ENCODE measurements around the gene IGFBP5. TPM values are rescaled to one million over a fixed set of nuclear protein-coding genes. Genes with fewer than 3 reads are reported as not detected.
A peak's percentile ranks its signal among the peaks of the same experiment; 100 is the strongest.

IGFBP5 gene
- total RNA-seq, 1 experiment from 2014 or later: 157 TPM

GRCh38 chr2:216665717-216666116 is 29.6 kb downstream of the IGFBP5 start:
- peak overlapping the region; percentile 33; the same call in 1 of the 2 replicates for H2AFZ ChIP-seq (ENCODE audit: low read length)
- peak overlapping the region; percentile 37 for H3K4me2 ChIP-seq (ENCODE audit: low read length)
- peak overlapping the region; percentile 39; the same call in 1 of the 2 replicates for H3K27ac ChIP-seq (ENCODE audit: low read length)
- ATAC-seq: 0 out of 2 replicates have a peak, but pooled peaks have one; percentile 8
- H3K4me1 ChIP-seq (ENCODE audit: insufficient read depth, low read length): peaks cover 17% of the 10 kb centered on the region
- H4K20me1 ChIP-seq (ENCODE audit: low read length): no peaks in the 10 kb centered on the region
- no peaks in the 10 kb centered on the region for H3K9me3 ChIP-seq (ENCODE audit: low read length)
- POLR2A ChIA-PET (ENCODE audit: unreplicated experiment): no interaction called here
- no peak overlapping the region for H3K9ac ChIP-seq (ENCODE audit: low read length)
- no peaks in the 10 kb centered on the region for H3K27me3 ChIP-seq (ENCODE audit: low read length)
- CTCF ChIA-PET: interaction anchor here (3.3 kb wide), 1 partner anchor 146 kb away, joined by 17 read pairs; no protein-coding TSS in a partner anchor
- H3K36me3 ChIP-seq (ENCODE audit: low read depth, low read length): no peaks in the 10 kb centered on the region
- no peak overlapping the region for H3K4me3 ChIP-seq (ENCODE audit: low read length)
- H3K79me2 ChIP-seq (ENCODE audit: low read length): no peaks in the 10 kb centered on the region
- TF ChIP-seq CTCF (conservative IDR thresholded peaks at IDR 0.05; ENCODE audit: low read depth, low read length) (no peak), EZH2phosphoT487 (IDR thresholded peaks at IDR 0.05; ENCODE audit: borderline replicate concordance, low read length) (no peak), EZH2 (IDR thresholded peaks at IDR 0.05; ENCODE audit: low read length, unreplicated experiment) (no peak)
- no TSS peak for BruUV-seq (replicated peaks)
- intact Hi-C loops (cut with micrococcal nuclease): loop anchor here (1.0 to 5.0 kb wide), 2 partner anchors 146 to 253 kb away; partner anchors contain the start of gene SMARCAL1
- no peaks in the 10 kb centered on the region for H3F3A ChIP-seq (ENCODE audit: low read length, unreplicated experiment)
- peak; percentile 34 for DNase-seq
- no peaks in the 10 kb centered on the region for H3K9me2 ChIP-seq (replicated peaks; ENCODE audit: low read length)

- H3K9ac ChIP-seq (ENCODE audit: low read length): no peak overlapping the region
- no peaks in the 10 kb centered on the region for H3F3A ChIP-seq (ENCODE audit: low read length, unreplicated experiment)
- no peaks in the 10 kb centered on the region for H3K27me3 ChIP-seq (ENCODE audit: low read length)
- TF ChIP-seq EZH2 (IDR thresholded peaks at IDR 0.05; ENCODE audit: low read length, unreplicated experiment) (no peak), EZH2phosphoT487 (IDR thresholded peaks at IDR 0.05; ENCODE audit: borderline replicate concordance, low read length) (no peak), CTCF (conservative IDR thresholded peaks at IDR 0.05; ENCODE audit: low read depth, low read length) (no peak)
- intact Hi-C loops (cut with micrococcal nuclease): loop anchor here (5.0 kb wide), 1 partner anchor 253 kb away; the partner anchor contains the start of gene SMARCAL1
- H2AFZ ChIP-seq (ENCODE audit: low read length): peak overlapping the region; percentile 33; the same call in 1 of the 2 replicates
- H3K36me3 ChIP-seq (ENCODE audit: low read depth, low read length): no peaks in the 10 kb centered on the region
- ChIA-PET CTCF (interaction anchor here (0.6 to 3.3 kb wide), 2 partner anchors 67 to 146 kb away, joined by 3 to 17 read pairs; no protein-coding TSS in a partner anchor), POLR2A (ENCODE audit: unreplicated experiment) (no interaction called here)
- H4K20me1 ChIP-seq (ENCODE audit: low read length): no peaks in the 10 kb centered on the region
- H3K4me1 ChIP-seq (ENCODE audit: insufficient read depth, low read length): peaks cover 17% of the 10 kb centered on the region
- H3K9me3 ChIP-seq (ENCODE audit: low read length): no peaks in the 10 kb centered on the region
- H3K27ac ChIP-seq (ENCODE audit: low read length): peak overlapping the region; percentile 39
- no peaks in the 10 kb centered on the region for H3K79me2 ChIP-seq (ENCODE audit: low read length)
- ATAC-seq (0 out of 2 replicates have a peak, but pooled peaks have one; percentile 14), DNase-seq (peak; percentile 82)
- no peak overlapping the region for H3K4me3 ChIP-seq (ENCODE audit: low read length)
- H3K9me2 ChIP-seq (replicated peaks; ENCODE audit: low read length): no peaks in the 10 kb centered on the region
- BruUV-seq (replicated peaks): no TSS peak
- peak overlapping the region; percentile 37 for H3K4me2 ChIP-seq (ENCODE audit: low read length)
Observed at GRCh38 chr2:216665242-216665641, 30.1 kb downstream of the IGFBP5 start.

- no peaks in the 10 kb centered on the region for H3K79me2 ChIP-seq (ENCODE audit: low read length)
- POLR2A ChIA-PET (ENCODE audit: unreplicated experiment): no interaction called here
- ATAC-seq: no peak
Observed at GRCh38 chr2:216664593-216665034, 30.7 kb downstream of the IGFBP5 start.

More at GRCh38 chr2:216664593-216665034, 30.7 kb downstream of the IGFBP5 start:
- Histone ChIP-seq H4K20me1 (ENCODE audit: low read length) (no peaks in the 10 kb centered on the region), H3F3A (ENCODE audit: low read length, unreplicated experiment) (no peaks in the 10 kb centered on the region), H3K9me2 (replicated peaks; ENCODE audit: low read length) (no peaks in the 10 kb centered on the region), H2AFZ (ENCODE audit: low read length) (no peak overlapping the region), H3K9ac (ENCODE audit: low read length) (no peak overlapping the region), H3K27ac (ENCODE audit: low read length) (peak overlapping the region; percentile 20; the same call in 1 of the 2 replicates), H3K27me3 (ENCODE audit: low read length) (no peaks in the 10 kb centered on the region), H3K36me3 (ENCODE audit: low read depth, low read length) (no peaks in the 10 kb centered on the region), H3K4me2 (ENCODE audit: low read length) (no peak overlapping the region), H3K4me3 (ENCODE audit: low read length) (no peak overlapping the region), H3K4me1 (ENCODE audit: insufficient read depth, low read length) (peaks cover 17% of the 10 kb centered on the region), H3K9me3 (ENCODE audit: low read length) (no peaks in the 10 kb centered on the region)
- CTCF ChIA-PET: interaction anchor here (0.6 to 3.3 kb wide), 2 partner anchors 66 to 145 kb away, joined by 3 to 17 read pairs; no protein-coding TSS in a partner anchor
- peak; percentile 23 for DNase-seq
- TF ChIP-seq EZH2 (IDR thresholded peaks at IDR 0.05; ENCODE audit: low read length, unreplicated experiment) (no peak), EZH2phosphoT487 (IDR thresholded peaks at IDR 0.05; ENCODE audit: borderline replicate concordance, low read length) (no peak), CTCF (conservative IDR thresholded peaks at IDR 0.05; ENCODE audit: low read depth, low read length) (peak; percentile 46)
- intact Hi-C loops (cut with micrococcal nuclease): loop anchor here (5.0 kb wide), 1 partner anchor 252 kb away; the partner anchor contains the start of gene SMARCAL1
- BruUV-seq (replicated peaks): no TSS peak

All from PC-3 (cell line).